ENCODE results near the gene PARP3. TPM values are rescaled to one million over a fixed set of nuclear protein-coding genes. Genes with fewer than 3 reads are reported as not detected.

PARP3 gene
- total and polyA plus RNA-seq, 2 of the 8 experiments (the other 6 are each of a cell fraction or from before 2014, with no cell fraction given), result 1.3 to 1.6 TPM

DNA sequence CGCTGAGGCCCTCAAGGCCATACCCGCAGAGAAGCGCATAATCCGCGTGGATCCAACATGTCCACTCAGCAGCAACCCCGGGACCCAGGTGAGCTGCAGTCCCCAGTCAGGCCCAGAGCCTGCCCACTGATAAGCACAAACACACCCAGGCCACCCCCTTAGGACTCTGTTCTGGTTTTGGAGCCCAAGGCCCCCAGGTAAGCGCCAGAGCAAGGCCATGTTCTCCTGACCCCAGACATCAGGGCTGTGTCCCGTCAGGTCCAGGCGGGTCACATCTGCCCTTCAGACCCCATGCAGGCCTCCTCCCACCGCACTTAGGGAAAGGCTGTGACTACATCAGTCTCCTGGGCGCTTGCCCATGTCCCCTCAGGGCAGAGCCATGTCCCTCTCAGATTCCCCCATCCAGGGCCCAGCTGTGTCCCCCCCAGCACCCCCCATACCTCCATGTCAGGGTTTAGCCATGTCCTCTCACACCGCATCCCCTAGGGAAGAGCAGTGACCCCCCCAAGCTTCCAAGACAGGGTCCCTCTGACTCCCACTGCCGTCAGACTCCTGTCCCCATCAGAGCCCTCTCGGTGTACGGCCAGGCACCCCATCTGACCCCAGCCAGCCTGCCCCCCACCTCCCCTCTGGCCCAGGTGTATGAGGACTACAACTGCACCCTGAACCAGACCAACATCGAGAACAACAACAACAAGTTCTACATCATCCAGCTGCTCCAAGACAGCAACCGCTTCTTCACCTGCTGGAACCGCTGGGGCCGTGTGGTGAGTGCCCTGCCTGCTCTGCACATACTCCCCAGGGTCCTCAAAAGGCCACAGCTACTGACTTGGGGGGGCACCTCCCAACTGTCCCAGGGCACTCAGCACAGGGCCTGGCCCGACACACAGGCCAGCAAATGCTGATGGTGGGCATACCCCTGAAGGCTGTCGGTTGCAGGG lies 1.6 kb downstream of the PARP3 start:
- FAIRE-seq (no peak), DNase-seq (ENCODE audit: low read depth in 1 of 2, low spot score in 2 of 2) (no peak)
- no peak overlapping the region for H2BK5ac ChIP-seq (ENCODE audit: low read depth, low read length)
- H2BK120ac ChIP-seq (replicated peaks; ENCODE audit: low read depth, low read length), result no peak overlapping the region
- H3K79me1 ChIP-seq (ENCODE audit: low read depth, low read length), result peaks cover 9% of the 10 kb centered on the region
- no peaks in the 10 kb centered on the region for H3K9me3 ChIP-seq (ENCODE audit: insufficient read depth in 2 of 2, low read depth in 1 of 2, low read length in 1 of 2)
- no peak overlapping the region for H2BK20ac ChIP-seq (ENCODE audit: low read length)
- H3K18ac ChIP-seq (ENCODE audit: extremely low read depth, low read length), result no peak overlapping the region
- H2BK15ac ChIP-seq (ENCODE audit: low read length), result no peak overlapping the region
- no peak overlapping the region; the same call in 1 of the 2 replicates for H4K8ac ChIP-seq (ENCODE audit: extremely low read depth, insufficient read depth, low read length)
- H3K27ac ChIP-seq (ENCODE audit: low read depth, low read length), result no peak overlapping the region
- peaks cover 0 to 10% (median 4%) of the 10 kb centered on the region in 4 experiments; a peak in 4 of 7 replicates for H3K27me3 ChIP-seq (replicated peaks in 1 of 4; ENCODE audit: control insufficient read depth in 3 of 4, extremely low read depth in 1 of 4, insufficient read depth in 3 of 4, low read length in 3 of 4)
- no peak overlapping the region for H2AFZ ChIP-seq (ENCODE audit: low read length)
- POLR2A ChIA-PET (ENCODE audit: partially characterized antibody), result interaction anchor here (0.6 to 15.7 kb wide), 8 partner anchors 11 to 601 kb away, joined by 3 to 148 read pairs (median 10); partner anchors contain the start of genes ABHD14A, ABHD14B, GPR62 and PCBP4
- H3K23me2 ChIP-seq (ENCODE audit: low read depth, low read length), result peaks cover 9% of the 10 kb centered on the region; the same call in 1 of the 2 replicates
- no peak overlapping the region for H3K56ac ChIP-seq (replicated peaks; ENCODE audit: insufficient read length, low read depth, low read length)
- H2BK12ac ChIP-seq (ENCODE audit: low read depth, low read length), result no peak overlapping the region
- H3K9ac ChIP-seq (replicated peaks in 1 of 4; ENCODE audit: extremely low read depth in 1 of 4, low read depth in 3 of 4, low read length in 3 of 4), result no peak overlapping the region
- H3K14ac ChIP-seq (ENCODE audit: insufficient read length), result no peak overlapping the region
- no peak overlapping the region for H3K4ac ChIP-seq (replicated peaks; ENCODE audit: insufficient read length, low read depth, low read length)
- peaks cover 0 to 26% of the 10 kb centered on the region in 2 experiments; a peak in 3 of 4 replicates for H3K79me2 ChIP-seq (ENCODE audit: control insufficient read depth in 1 of 2, insufficient read depth in 2 of 2, low read length in 2 of 2)
- peaks cover 3 to 15% of the 10 kb centered on the region in 2 experiments for H4K20me1 ChIP-seq (replicated peaks in 1 of 2; ENCODE audit: control insufficient read depth in 1 of 2, insufficient read depth in 2 of 2, low read length in 2 of 2)
- H4K91ac ChIP-seq (replicated peaks; ENCODE audit: insufficient read length, low read length), result no peak overlapping the region
- H4K5ac ChIP-seq (ENCODE audit: insufficient read length, low read depth, low read length), result no peak overlapping the region
- H3K4me2 ChIP-seq (ENCODE audit: insufficient read depth in 1 of 2, low read depth in 2 of 2, low read length in 2 of 2), result no peak overlapping the region
- no peaks in the 10 kb centered on the region for H3K36me3 ChIP-seq (ENCODE audit: control insufficient read depth in 2 of 4, insufficient read depth in 4 of 4, low read length in 3 of 4)
- H3K23ac ChIP-seq (ENCODE audit: insufficient read length), result no peak overlapping the region
- no peak overlapping the region for H3K4me3 ChIP-seq (ENCODE audit: extremely low read depth in 1 of 4, insufficient read depth in 2 of 4, low read depth in 3 of 4, low read length in 4 of 4)
- H2AK5ac ChIP-seq (ENCODE audit: low read depth, low read length), result no peak overlapping the region
- WGBS, 2 experiments (ENCODE audit: extremely low coverage in 1 of 2, insufficient coverage in 1 of 2, insufficient read length in 1 of 2, insufficient replicate concordance in 2 of 2, low coverage in 1 of 2, low lambda C conversion rate in 2 of 2, missing lambda C conversion rate in 1 of 2), result 89% methylated on average over 12 of the region's 21 CpGs; no CpG with 5 or more reads in 1 of the 2 experiments
- CTCF ChIA-PET (ENCODE audit: partially characterized antibody), result interaction anchor here (1.0 to 5.1 kb wide), 12 partner anchors 9 to 239 kb away, joined by 3 to 44 read pairs (median 8); partner anchors contain the start of genes ABHD14A, ABHD14B, ACY1 and GPR62
- peaks cover 2 to 13% (median 6%) of the 10 kb centered on the region in 4 experiments for H3K4me1 ChIP-seq (replicated peaks in 1 of 4; ENCODE audit: control insufficient read depth in 3 of 4, insufficient read depth in 4 of 4, low read length in 3 of 4)
- TF ChIP-seq KDM1A (IDR thresholded peaks at IDR 0.05; ENCODE audit: borderline replicate concordance, low read length) (no peak), RAD21 (IDR thresholded peaks at IDR 0.05 in 1 of 2, conservative IDR thresholded peaks at IDR 0.05 in 1 of 2; ENCODE audit: low read depth in 2 of 2, low read length in 2 of 2) (no peak), KDM5A (IDR thresholded peaks at IDR 0.05; ENCODE audit: low read length) (no peak), EGR1 (IDR thresholded peaks at IDR 0.05; ENCODE audit: borderline replicate concordance, low read depth, low read length) (no peak), SP2 (IDR thresholded peaks at IDR 0.05; ENCODE audit: low read length) (no peak), CBX5 (IDR thresholded peaks at IDR 0.05; ENCODE audit: low read depth, low read length) (no peak), RNF2 (IDR thresholded peaks at IDR 0.05; ENCODE audit: borderline replicate concordance, low read depth, low read length, missing control alignments, poor library complexity, severe bottlenecking) (no peak), RXRA (IDR thresholded peaks at IDR 0.05; ENCODE audit: insufficient read depth, low read depth, low read length) (no peak)
- TF ChIP-seq, protein P1, sequence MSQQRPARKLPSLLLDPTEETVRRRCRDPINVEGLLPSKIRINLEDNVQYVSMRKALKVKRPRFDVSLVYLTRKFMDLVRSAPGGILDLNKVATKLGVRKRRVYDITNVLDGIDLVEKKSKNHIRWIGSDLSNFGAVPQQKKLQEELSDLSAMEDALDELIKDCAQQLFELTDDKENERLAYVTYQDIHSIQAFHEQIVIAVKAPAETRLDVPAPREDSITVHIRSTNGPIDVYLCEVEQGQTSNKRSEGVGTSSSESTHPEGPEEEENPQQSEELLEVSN (IDR thresholded peaks at IDR 0.05), result no peak
